HepG2 (cell line): ENCODE results near the gene DBN1. TPM values are rescaled to one million over a fixed set of nuclear protein-coding genes. Genes with fewer than 3 reads are reported as not detected.
A peak's percentile ranks its signal among the peaks of the same experiment; 100 is the strongest.

Experiments used
- ATF4 ChIP-seq, 2 experiments: fragments of 450-650 bp in 1 of 2; sonication (generic) in 1 of 2; formaldehyde crosslinking; IDR thresholded peaks; 2 replicates each; pipeline versions ENCODE4 v1.5.0 to v1.8.0; 2020 to 2022; ENCODE audit warnings: mild to moderate bottlenecking in 1 of 2, missing genetic modification reagents in 1 of 2
- GTF2F1 ChIP-seq: fragments of 150-350 bp; IDR thresholded peaks from 2 replicates; pipeline ENCODE4 v1.6.1; 2014; ENCODE audit warnings: low read length
- HINFP ChIP-seq: sonication (generic); formaldehyde crosslinking; IDR thresholded peaks from 2 replicates; pipeline ENCODE4 v1.4.0; 2020; ENCODE audit warnings: low read depth, mild to moderate bottlenecking, missing genetic modification reagents
- HMGA1 ChIP-seq: sonication (generic); formaldehyde crosslinking; conservative IDR thresholded peaks from 2 replicates; pipeline ENCODE4 v1.4.0; 2020; ENCODE audit warnings: missing genetic modification reagents
- HNRNPK ChIP-seq: fragments of 200-400 bp; formaldehyde crosslinking; IDR thresholded peaks from 2 replicates; pipeline ENCODE4 v1.6.1; 2018; ENCODE audit warnings: low read length, low read depth, moderate library complexity, mild to moderate bottlenecking; ENCODE audit not compliant: poor library complexity, severe bottlenecking
- IRF2 ChIP-seq: IDR thresholded peaks from 2 replicates; pipeline ENCODE4 v1.6.1; 2018; ENCODE audit warnings: missing genetic modification reagents, missing compliant biosample characterization
- KLF12 ChIP-seq: sonication (generic); formaldehyde crosslinking; IDR thresholded peaks from 2 replicates; pipeline ENCODE4 v1.4.0; 2020; ENCODE audit warnings: missing genetic modification reagents, borderline replicate concordance
- KLF9 ChIP-seq: IDR thresholded peaks from 2 replicates; pipeline ENCODE4 v1.6.1; 2016; ENCODE audit warnings: low read depth
- MAZ ChIP-seq, 2 experiments: sonication (generic) in 1 of 2; formaldehyde crosslinking in 1 of 2; IDR thresholded peaks; 2 replicates each; pipeline versions ENCODE4 v1.5.0 to v1.6.1; 2012 to 2020; ENCODE audit warnings: low read depth in 2 of 2, mild to moderate bottlenecking in 2 of 2, borderline replicate concordance in 1 of 2, improper control_type of control experiment in 1 of 2, low read length in 1 of 2, missing genetic modification reagents in 1 of 2, moderate library complexity in 1 of 2
- MTA3 ChIP-seq: sonication (generic); formaldehyde crosslinking; IDR thresholded peaks from 2 replicates; pipeline ENCODE4 v1.4.0; 2020; ENCODE audit warnings: missing genetic modification reagents
- NCOA2 ChIP-seq: sonication (generic); formaldehyde crosslinking; IDR thresholded peaks from 2 replicates; pipeline ENCODE4 v1.8.0; 2022; ENCODE audit warnings: inconsistent platforms
- NR2C2 ChIP-seq: sonication (generic); formaldehyde crosslinking; IDR thresholded peaks from 2 replicates; pipeline ENCODE4 v1.4.0; 2020; ENCODE audit warnings: missing genetic modification reagents, mild to moderate bottlenecking, moderate library complexity, borderline replicate concordance
- PATZ1 ChIP-seq: sonication (generic); formaldehyde crosslinking; IDR thresholded peaks from 2 replicates; pipeline ENCODE4 v1.4.0; 2020; ENCODE audit warnings: missing genetic modification reagents
- TEAD2 ChIP-seq: sonication (generic); formaldehyde crosslinking; IDR thresholded peaks from 2 replicates; pipeline ENCODE4 v1.9.0; 2021; ENCODE audit warnings: missing genetic modification reagents
- WIZ ChIP-seq: sonication (generic); formaldehyde crosslinking; IDR thresholded peaks from 2 replicates; pipeline ENCODE4 v1.5.1; 2020; ENCODE audit warnings: mild to moderate bottlenecking, missing genetic modification reagents
- ZNF101 ChIP-seq: sonication (generic); formaldehyde crosslinking; IDR thresholded peaks from 2 replicates; pipeline ENCODE4 v1.4.0; 2020; ENCODE audit warnings: mild to moderate bottlenecking, low read depth, missing genetic modification reagents, borderline replicate concordance
- ZNF484 ChIP-seq: sonication (generic); formaldehyde crosslinking; IDR thresholded peaks from 2 replicates; pipeline ENCODE4 v1.5.1; 2020; ENCODE audit warnings: mild to moderate bottlenecking, low read depth, missing genetic modification reagents, borderline replicate concordance
- ZNF883 ChIP-seq: sonication (generic); formaldehyde crosslinking; IDR thresholded peaks from 2 replicates; pipeline ENCODE4 v1.5.1; 2020; ENCODE audit warnings: mild to moderate bottlenecking, missing genetic modification reagents; ENCODE audit errors: not compliant biosample characterization
- ZSCAN30 ChIP-seq: sonication (generic); formaldehyde crosslinking; IDR thresholded peaks from 2 replicates; pipeline ENCODE4 v1.5.0; 2020; ENCODE audit warnings: mild to moderate bottlenecking, missing genetic modification reagents
- polyA plus RNA-seq, 8 experiments: library from polyadenylated mRNA; depleted of rRNA in 3 of 8; stranded (reverse) in 7 of 8; unstranded in 1 of 8; fragments of >200 nt; fragmentation: Illumina TruSeq in 4 of 8; extraction: Trizol in 4 of 8; gene quantifications; 2 replicates each; pipeline versions ENCODE4 v1.2.1 to v1.2.3, GENCODE V29; 2011 to 2016; ENCODE audit warnings: low read depth in 4 of 8, missing spikeins in 1 of 8, mixed read lengths in 1 of 8; ENCODE audit not compliant: insufficient read depth in 1 of 8
- total RNA-seq, 5 experiments: library from RNA; depleted of rRNA; stranded (reverse); fragments of >200 nt; fragmentation: Illumina TruSeq; extraction: Trizol; gene quantifications; 2 replicates each; pipeline ENCODE4 v1.2.3, GENCODE V29; 2016; ENCODE audit warnings: low read depth in 1 of 5
- TF ChIP-seq, protein P1 (sequence below): sonication (generic); formaldehyde crosslinking; IDR thresholded peaks from 2 replicates; pipeline ENCODE4 v1.4.0; 2020; ENCODE audit warnings: mild to moderate bottlenecking, low read depth, missing genetic modification reagents
- TF ChIP-seq, protein P2 (sequence below): IDR thresholded peaks from 2 replicates; pipeline ENCODE4 v1.6.1; 2016; ENCODE audit warnings: low read depth, control low read depth
- TF ChIP-seq, protein P3 (sequence below): IDR thresholded peaks from 2 replicates; pipeline ENCODE4 v1.6.1; 2012; ENCODE audit warnings: inconsistent platforms

Gene DBN1
- total and polyA plus RNA-seq, 2 of the 13 experiments (the other 11 are each of a cell fraction or from before 2014, with no cell fraction given) = 27.0 to 37.3 TPM

DNA sequence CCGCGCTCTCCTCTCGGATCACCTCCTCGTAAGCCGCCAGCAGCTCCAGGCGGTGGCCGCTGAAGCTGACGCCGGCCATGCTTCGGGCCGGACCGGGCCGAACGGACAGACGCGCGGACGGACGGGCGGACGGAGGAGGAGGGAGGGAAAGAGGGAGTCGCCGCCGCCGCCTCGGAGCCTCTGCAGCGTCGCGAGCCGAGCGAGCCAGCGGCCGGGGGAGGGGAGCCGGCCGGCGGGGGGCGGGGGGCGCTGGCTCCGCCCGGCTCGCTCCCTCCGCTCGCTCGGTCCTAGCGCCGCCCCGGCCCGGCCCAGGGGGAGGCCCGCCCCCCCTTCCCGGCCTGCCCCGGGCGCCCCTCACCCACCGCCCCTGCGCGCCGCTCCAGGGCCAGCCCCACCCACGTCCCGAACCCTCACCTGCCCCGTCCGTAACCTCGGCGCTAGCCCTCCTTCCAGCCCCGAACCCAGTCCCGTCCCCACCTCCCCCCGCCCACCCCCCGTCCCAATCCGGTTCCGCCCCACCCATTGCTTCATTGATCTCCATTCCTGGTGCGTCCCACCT is at the start of gene DBN1 (continued):
- TF ChIP-seq IRF2 = 0 out of 2 replicates have a peak, but pooled peaks have one; percentile 17
- no peak for TF ChIP-seq NCOA2 (CRISPR knock-in tag)
- TF ChIP-seq, protein P1, sequence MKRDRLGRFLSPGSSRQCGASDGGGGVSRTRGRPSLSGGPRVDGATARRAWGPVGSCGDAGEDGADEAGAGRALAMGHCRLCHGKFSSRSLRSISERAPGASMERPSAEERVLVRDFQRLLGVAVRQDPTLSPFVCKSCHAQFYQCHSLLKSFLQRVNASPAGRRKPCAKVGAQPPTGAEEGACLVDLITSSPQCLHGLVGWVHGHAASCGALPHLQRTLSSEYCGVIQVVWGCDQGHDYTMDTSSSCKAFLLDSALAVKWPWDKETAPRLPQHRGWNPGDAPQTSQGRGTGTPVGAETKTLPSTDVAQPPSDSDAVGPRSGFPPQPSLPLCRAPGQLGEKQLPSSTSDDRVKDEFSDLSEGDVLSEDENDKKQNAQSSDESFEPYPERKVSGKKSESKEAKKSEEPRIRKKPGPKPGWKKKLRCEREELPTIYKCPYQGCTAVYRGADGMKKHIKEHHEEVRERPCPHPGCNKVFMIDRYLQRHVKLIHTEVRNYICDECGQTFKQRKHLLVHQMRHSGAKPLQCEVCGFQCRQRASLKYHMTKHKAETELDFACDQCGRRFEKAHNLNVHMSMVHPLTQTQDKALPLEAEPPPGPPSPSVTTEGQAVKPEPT (CRISPR knock-in tag) = no peak
- TF ChIP-seq MAZ (IDR thresholded peaks at IDR 0.05; ENCODE audit: borderline replicate concordance, low read depth, low read length) = no peak
- TF ChIP-seq MAZ (CRISPR knock-in tag; IDR thresholded peaks at IDR 0.05; ENCODE audit: low read depth) = 0 out of 2 replicates have a peak, but pooled peaks have one; percentile 19
- 0 out of 2 replicates have a peak, but pooled peaks have one; percentile 38 for TF ChIP-seq PATZ1 (CRISPR knock-in tag)
- TF ChIP-seq, protein P2, sequence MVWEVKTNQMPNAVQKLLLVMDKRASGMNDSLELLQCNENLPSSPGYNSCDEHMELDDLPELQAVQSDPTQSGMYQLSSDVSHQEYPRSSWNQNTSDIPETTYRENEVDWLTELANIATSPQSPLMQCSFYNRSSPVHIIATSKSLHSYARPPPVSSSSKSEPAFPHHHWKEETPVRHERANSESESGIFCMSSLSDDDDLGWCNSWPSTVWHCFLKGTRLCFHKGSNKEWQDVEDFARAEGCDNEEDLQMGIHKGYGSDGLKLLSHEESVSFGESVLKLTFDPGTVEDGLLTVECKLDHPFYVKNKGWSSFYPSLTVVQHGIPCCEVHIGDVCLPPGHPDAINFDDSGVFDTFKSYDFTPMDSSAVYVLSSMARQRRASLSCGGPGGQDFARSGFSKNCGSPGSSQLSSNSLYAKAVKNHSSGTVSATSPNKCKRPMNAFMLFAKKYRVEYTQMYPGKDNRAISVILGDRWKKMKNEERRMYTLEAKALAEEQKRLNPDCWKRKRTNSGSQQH (CRISPR knock-in tag) = no peak
- TF ChIP-seq TEAD2 = no peak
- no peak for TF ChIP-seq NR2C2 (CRISPR knock-in tag)
- no peak for TF ChIP-seq HINFP
- no peak for TF ChIP-seq KLF9 (CRISPR knock-in tag)
- no peak for TF ChIP-seq ZSCAN30 (CRISPR knock-in tag)
- TF ChIP-seq HMGA1 (CRISPR knock-in tag) = no peak
- TF ChIP-seq WIZ (CRISPR knock-in tag) = no peak
- no peak for TF ChIP-seq ZNF484 (CRISPR knock-in tag)
- no peak for TF ChIP-seq MTA3 (CRISPR knock-in tag)
- TF ChIP-seq KLF12 (CRISPR knock-in tag) = no peak
- TF ChIP-seq GTF2F1 = no peak
- TF ChIP-seq HNRNPK = peak; percentile 35
- no peak for TF ChIP-seq ZNF101 (CRISPR knock-in tag)
- TF ChIP-seq ATF4 (CRISPR knock-in tag; IDR thresholded peaks at IDR 0.05) = no peak
- TF ChIP-seq ZNF883 = no peak
- TF ChIP-seq, protein P3, sequence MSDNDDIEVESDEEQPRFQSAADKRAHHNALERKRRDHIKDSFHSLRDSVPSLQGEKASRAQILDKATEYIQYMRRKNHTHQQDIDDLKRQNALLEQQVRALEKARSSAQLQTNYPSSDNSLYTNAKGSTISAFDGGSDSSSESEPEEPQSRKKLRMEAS = no peak
